DMS 273 treated with DMSO at 0.1 percent for 48 hours (cell line): Measurements from ENCODE around the gene PRRC1.

Experiments
- DNase-seq: peaks from one replicate; lab custom pipeline; 2025; lab: John Stamatoyannopoulos, UW

The PRRC1 gene

DNA sequence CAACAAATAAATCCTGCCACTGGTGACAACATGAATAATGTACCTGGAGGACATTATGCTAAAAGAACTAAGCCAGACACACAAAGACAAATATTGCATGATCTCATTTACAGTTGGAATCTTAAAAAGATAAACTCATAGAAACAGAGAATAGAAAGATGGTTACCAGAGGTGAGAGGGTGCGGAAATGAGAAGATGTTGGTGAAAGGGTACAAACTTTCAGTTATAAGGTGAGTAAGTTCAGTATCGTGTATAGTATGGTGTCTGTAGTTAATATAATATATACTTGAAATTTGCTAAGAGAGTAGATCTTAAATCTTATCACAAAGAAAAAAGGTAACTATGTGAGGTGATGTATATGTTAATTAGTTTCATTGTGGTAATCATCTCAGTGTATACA lies 63.3 kb downstream of the PRRC1 start:
- no peak for DNase-seq

DNA sequence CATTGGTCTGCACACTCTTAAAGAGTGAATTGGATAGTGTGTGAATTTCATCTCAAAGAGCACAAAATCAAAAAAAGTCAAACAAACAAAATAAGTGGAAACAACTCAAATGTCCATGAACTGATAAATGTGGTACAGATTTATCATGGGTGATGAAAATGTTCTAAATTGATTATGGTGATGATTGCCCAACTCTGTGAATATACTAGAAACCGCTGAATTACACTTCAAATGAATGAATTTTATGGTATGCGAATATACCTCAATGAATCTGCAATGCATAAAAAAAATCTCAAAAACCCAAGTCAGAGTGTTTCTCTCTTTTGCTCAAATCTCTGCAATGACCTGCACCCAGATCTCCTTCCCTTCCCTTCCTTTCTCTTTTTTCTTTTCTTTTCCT lies 64.0 kb downstream of the PRRC1 start:
- DNase-seq, result no peak

GRCh38 chr5:127582773-127583370 lies 65.4 kb downstream of the PRRC1 start:
- no peak for DNase-seq

GRCh38 chr5:127583866-127584265 lies 66.4 kb downstream of the PRRC1 start:
- no peak for DNase-seq

DNA sequence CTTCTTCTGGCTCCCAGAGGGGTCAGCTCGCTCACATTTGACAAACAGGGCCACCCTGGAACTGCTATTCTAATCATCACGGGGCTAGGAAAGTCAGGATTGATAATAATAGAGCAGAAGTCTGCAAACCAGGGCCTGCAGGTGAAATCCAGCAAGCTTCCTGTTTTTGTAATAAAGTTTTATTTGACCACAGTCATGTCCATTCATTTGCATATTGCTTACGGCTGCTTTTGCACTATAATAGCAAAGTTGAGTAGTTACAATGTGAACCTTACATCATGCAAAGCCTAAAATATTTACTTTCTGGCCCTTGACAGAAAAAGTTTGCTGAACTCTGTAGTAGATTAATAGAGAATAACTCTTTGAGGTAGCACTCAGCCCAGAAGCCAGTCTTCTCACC lies 68.2 kb downstream of the PRRC1 start:
- DNase-seq, result no peak

DNA sequence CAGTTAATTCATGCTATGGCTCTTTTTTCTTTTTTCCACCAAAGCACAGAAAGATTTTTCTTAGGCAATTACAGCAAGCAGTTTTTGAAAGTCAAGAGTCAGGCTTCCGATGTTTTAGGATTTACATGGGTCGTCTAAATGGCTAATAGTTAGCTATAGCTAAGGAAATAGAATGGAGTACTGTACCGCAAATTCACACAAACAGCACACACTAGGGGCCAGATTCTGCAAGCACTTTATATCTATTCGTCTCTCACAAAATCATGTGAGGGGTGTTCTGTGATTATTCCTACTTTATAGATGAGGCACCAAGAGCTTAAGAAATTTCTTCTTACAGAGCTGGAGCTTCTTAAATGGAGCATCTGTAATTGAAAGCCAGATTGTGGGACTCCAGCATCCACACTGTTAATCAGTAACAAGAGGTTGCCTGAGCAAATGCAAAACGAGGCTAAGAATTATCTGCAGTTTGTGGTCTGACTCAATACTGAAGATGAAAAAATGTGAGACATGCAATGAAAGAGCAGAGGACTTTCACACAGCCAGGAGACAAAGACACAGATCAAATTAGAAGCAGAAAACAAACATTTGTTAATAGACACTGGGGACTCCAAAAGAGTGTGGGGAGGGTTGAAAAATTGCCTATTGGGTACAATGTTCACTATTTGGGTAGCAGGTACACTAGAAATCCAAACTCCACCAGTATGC lies 68.8 kb downstream of the PRRC1 start:
- no peak for DNase-seq

- DNase-seq, result no peak
Observed at GRCh38 chr5:127586811-127587210, 69.4 kb downstream of the PRRC1 start.

DNA sequence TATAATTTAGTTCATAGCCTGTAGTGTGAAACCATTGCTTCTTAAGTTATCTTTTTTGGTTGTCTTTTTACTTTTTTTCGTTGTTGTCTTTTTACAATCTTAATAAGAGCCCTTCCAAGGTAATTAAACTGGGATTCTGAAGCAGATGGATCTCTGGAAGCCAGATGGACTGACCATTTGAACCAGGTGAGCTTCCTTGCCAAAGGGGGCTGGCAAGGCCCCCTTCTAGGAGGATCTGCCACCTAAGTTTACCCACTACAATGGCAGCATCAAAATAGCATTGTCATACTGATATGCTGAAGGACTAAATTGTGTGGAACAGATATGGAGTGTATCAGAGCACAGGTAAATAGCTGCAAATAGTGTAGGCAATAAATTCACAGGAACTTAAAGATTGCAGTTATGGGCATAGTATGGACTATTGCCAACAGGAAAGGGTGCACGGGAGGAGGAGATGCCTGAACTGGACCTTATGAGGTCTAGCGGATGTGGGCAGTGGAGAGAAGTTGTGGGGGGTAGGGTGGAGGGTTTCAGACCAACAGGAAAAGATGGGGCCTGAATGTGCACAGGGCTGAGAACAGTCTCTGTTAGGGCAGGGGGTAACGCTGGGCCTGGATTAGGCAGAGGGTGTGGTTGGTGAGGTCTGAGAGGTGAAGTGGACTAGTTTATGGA lies 69.9 kb downstream of the PRRC1 start:
- DNase-seq, result no peak

- DNase-seq, result no peak
Observed at GRCh38 chr5:127588368-127588767, 70.9 kb downstream of the PRRC1 start.

DNA sequence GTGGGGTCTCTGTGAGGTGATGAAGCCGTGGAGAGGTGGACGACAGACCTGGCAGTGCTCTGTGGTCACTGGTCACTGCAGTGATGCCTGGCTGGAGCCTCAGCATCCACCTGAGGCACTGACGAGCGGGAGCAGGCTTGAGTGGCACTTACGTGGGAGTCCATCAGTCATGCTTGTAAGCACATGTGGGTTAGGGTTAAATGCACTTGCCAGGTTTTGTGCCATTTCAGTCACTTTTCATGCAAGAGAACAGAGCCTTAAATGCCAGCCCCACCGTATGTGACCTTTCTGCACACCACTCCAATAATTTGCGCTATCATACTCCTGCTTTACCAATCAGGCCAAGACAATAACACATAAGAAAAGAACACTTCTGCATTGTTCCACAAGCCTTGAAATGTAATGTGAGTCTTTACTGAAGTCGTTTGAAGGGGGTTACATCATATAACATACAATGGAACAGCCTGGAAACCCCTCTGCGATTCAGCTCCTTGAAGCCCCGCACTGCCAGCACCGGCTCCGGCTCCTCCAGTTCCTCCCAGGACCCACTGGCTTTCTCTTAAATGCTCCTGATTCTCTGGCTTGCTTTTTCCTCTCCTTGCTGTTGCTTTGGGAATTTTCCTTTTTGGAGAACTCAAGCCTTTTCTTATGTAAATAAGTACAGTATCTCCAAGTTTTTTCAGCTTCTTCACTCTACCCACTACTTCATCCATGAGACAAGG lies 72.0 kb downstream of the PRRC1 start:
- DNase-seq, result no peak

- no peak for DNase-seq
Observed at GRCh38 chr5:127590156-127590722, 72.8 kb downstream of the PRRC1 start.

DNA sequence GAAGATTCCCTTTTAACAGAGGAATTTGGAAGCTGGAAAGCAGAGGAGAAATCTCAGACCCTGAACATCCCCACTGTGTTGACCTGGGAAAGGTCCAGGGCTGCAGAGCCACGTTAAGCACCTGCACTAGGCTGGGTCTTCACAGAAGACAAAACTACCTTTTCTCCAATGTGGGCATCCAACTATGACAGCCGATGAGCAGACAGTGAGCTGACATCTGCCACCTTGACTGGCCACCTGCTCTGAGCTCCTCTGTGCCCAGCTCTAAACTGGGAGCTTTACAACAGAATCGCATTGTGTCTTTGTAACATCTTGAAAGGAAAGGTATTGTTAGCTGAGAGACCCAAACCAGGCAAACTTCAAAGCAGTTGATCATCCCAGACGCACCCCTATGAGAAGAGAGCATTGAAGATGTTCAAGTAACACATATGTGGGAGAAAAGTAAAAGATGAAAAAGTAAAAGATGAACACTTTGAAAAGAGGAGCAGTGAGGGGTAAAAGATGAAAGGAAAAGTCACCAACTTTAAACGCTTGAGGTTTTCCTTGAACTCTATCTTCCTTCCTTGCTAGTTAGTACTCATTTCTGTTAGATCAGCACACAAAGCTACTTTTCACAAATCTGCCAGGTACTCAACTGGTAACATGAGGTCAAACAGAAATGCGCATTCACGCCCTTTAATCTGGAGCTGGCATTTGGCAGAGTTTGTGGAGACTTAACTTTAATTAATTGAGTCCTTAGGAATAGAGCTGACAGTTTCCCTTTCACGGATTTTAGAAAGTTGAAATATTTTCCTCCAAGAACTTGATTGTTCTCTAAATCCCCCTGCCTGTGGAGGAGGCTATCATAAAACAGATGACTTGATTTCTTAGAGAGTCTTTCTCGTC lies 78.3 kb downstream of the PRRC1 start:
- no peak for DNase-seq

- DNase-seq, result no peak
Observed at GRCh38 chr5:127596501-127596900, 79.1 kb downstream of the PRRC1 start.

- no peak for DNase-seq
Observed at GRCh38 chr5:127599320-127599719, 81.9 kb downstream of the PRRC1 start.

DNA sequence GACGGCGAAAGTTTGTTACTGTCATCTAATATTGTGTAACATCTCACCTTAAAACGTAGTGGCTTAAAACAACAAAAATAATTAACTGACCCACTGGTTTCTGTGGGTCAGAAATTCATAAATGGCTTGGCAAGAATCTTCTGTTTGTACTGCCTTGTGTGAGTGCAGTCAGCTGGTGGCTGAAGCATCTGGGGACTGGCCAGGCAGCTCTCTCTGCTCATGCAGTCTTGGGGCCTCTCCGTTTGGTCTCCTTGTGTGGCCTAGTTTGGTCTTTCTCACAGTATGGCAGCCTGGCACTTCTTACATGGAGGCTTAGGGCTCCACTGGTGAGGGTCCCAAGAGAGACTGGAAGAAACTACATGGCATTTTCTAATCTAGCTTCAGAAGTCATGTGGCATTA lies 82.4 kb downstream of the PRRC1 start:
- DNase-seq, result no peak

DNA sequence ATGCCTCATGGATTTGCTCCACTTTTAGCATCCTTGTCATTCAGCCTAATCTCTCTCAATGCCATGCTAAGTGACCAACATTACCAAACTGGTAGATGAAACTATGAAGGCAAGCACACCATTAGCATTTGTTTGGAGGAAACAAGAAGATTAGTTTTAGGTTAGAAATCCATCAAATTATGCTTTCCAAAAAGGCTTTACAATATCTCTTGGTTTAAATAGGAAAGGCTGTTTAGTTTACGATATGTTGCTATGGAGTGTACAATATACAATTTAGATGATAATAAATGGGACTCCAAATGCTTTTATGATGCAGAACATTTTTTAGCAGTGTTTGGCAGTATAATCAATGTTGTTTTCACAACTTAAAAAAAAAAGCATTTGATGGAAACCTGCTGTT lies 83.7 kb downstream of the PRRC1 start:
- DNase-seq, result no peak

GRCh38 chr5:127601601-127602000 lies 84.2 kb downstream of the PRRC1 start:
- DNase-seq, result no peak

- no peak for DNase-seq
Observed at GRCh38 chr5:127602481-127602880, 85.0 kb downstream of the PRRC1 start.

DNA sequence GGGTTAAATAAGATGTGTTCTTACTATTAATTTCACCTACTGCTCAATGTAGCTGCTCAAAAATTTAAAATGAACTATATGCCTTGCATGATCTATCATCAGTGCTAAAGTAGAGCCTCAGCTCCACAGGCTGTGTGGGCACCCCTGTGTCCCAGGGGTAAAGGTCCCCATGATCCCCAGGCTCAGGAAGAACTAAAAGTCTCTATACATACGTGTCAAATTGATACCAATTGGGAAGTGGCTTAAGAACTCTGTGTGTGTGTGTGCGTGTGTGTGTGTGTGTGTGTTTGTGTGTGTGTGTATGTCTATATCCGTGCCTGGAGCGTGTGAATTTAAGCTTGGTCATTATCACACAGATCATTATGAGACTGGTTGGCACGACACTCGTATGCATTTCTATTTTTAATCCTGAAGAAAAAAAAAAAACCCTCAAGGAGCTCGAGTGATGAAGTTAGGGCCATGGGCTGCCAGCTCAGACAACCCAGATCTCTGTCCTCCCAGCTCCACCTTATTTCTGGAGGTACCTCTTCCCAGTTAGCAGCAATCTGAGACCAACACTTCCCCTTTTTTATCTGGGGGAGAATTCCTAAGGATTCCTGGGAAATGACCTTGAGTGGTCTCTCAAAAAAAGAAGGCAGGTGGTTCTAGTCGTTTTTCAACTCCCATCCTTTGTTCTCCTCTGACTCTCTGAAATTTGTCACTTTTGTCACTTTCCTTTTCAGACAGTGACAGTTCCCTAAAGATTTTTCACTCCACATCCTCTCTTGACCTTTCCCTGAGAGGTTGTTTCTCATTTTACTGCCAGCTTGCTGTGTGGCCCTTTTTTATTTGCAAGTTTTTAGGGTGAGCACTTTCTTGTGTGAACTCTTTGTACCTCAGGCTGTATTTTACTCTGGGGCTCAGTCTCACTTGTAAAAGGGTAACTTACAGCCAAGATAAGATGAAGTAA lies 85.7 kb downstream of the PRRC1 start:
- no peak for DNase-seq
